IgD-negative memory B cell (primary cell): Measurements from ENCODE around the gene ANKRD13D. TPM values are rescaled to one million over a fixed set of nuclear protein-coding genes. Genes with fewer than 3 reads are reported as not detected.
"Not testable (repeated sequence)": the region's sequence is repeated elsewhere in the genome, so short reads cannot be mapped to it uniquely, and the experiment has no call there.

Source experiments
- H3K27ac Mint-ChIP-seq, 3 donors: one replicate each; pipeline ENCODE4 v1.8.0; 2020 to 2022; ENCODE audit warnings: mild to moderate bottlenecking in 3 of 3, mixed read lengths in 3 of 3, moderate library complexity in 1 of 3
- H3K27me3 Mint-ChIP-seq: one replicate; pipeline ENCODE4 v1.8.0; 2021; ENCODE audit warnings: mixed read lengths
- H3K36me3 Mint-ChIP-seq: one replicate; pipeline ENCODE4 v1.8.0; 2020; ENCODE audit warnings: mild to moderate bottlenecking, mixed read lengths
- H3K4me1 Mint-ChIP-seq, 3 donors: one replicate each; pipeline ENCODE4 v1.8.0; 2020 to 2022; ENCODE audit warnings: mixed read lengths in 3 of 3, mild to moderate bottlenecking in 1 of 3
- H3K4me3 Mint-ChIP-seq, 4 donors: one replicate each; pipeline ENCODE4 v1.8.0; 2020 to 2022; ENCODE audit warnings: mild to moderate bottlenecking in 4 of 4, mixed read lengths in 4 of 4, moderate library complexity in 3 of 4
- H3K9me3 Mint-ChIP-seq, 3 donors: one replicate each; pipeline ENCODE4 v1.8.0; 2020 to 2021; ENCODE audit warnings: mixed read lengths in 3 of 3, mild to moderate bottlenecking in 1 of 3
- polyA plus RNA-seq: library from polyadenylated mRNA; unstranded; fragments of 300-500 nt; fragmentation: Illumina TruSeq; gene quantifications from one replicate; pipeline ENCODE4 v1.2.3, GENCODE V29; 2021

Gene ANKRD13D
- polyA plus RNA-seq, 1 donor from 2014 or later = 17.3 TPM

DNA sequence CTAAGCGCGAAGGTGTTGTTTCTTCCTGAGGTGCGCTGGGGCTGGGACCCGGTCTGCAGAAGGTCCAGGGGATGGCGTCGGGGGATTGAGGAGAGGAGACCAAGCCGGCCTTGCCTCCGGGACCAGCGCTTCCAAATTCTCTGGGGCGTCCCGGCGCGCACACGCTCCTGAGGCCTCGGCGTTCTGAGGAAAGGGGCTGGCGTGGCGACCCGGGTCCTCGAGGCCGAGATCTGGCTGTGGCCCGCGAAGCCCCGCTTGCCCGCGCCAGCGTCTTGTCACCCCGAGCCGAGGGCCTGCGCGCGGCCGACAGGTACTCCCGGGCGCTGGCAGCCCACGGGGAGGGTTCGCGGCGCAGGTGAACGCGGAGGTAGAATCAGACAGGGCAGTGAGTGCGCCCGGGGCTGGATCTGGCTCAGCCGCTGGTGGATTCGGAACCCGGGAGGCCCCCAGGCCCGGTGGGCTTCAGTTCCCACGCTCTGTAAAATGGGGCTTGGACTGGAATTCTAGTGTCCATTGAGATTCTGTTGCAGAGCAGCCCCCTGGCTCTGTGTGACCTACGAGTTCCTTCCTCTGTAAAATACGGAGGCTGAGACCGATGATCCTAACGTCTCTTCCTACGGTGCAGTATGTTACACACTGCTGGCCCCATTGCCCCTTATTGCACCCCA is 28.9 kb downstream of the ANKRD13D start:
- Mint-ChIP-seq H3K36me3 (peaks cover 4% of the 10 kb centered on the region), H3K27me3 (peaks cover 5% of the 10 kb centered on the region), H3K4me3 (peak overlapping the region; percentile 95 to 98 (median 97)), H3K9me3 (no peaks in the 10 kb centered on the region), H3K27ac (peak overlapping the region; percentile 93 to 99 (median 96)), H3K4me1 (peaks cover 9 to 17% (median 11%) of the 10 kb centered on the region in 3 donors)

DNA sequence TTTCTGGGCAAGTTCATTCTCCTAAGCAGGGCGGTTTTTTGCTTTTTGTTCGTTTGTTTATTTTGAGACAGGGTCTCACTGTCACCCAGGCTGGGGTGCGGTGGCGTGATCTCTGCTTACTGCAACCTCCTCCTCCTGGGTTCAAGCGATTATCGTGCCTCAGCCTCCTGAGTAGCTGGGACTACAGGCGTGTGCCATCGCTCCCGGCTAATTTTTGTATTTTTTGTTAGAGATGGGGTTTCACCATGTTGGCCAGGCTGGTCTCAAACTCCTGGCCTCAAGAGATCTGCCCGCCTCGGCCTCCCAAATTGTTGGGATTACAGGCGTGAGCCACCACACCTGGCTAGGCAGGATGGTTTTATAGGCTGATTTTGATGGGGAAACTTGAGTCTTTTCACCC is 29.8 kb downstream of the ANKRD13D start:
- not testable (repeated sequence) for H3K36me3 Mint-ChIP-seq, H3K9me3 Mint-ChIP-seq, H3K27me3 Mint-ChIP-seq
- Mint-ChIP-seq H3K4me3 (peak overlapping the region; percentile 60 to 98 (median 96)), H3K4me1 (peaks cover 6 to 17% (median 10%) of the 10 kb centered on the region in 3 donors), H3K27ac (peak overlapping the region in 2 of 3 donors; percentile 93 to 96)

DNA sequence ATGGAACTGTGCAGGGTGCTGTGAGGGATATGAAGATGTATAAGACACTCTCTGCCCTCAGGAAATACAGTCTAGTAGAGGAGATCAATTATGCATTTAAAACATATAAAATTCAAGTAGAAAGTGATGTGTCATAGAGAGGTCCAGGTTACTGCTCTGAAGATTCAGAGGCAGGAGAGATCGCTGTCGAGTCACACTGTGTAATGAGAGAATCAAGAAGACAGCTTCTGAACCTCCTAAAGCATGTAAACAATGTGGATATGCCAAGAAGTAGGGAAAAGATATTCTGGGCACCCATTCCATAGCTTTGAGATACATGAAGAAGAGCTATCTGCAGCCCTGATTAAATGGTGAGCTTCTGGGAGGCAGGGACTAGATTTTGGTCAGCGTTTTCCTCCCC is 30.9 kb downstream of the ANKRD13D start:
- peaks cover 6% of the 10 kb centered on the region for H3K36me3 Mint-ChIP-seq
- peak overlapping the region in 1 of 4 donors; percentile 1 for H3K4me3 Mint-ChIP-seq
- H3K4me1 Mint-ChIP-seq = peaks cover 6 to 17% (median 10%) of the 10 kb centered on the region in 3 donors
- H3K9me3 Mint-ChIP-seq = no peaks in the 10 kb centered on the region
- peaks cover 5% of the 10 kb centered on the region for H3K27me3 Mint-ChIP-seq
- no peak overlapping the region for H3K27ac Mint-ChIP-seq

DNA sequence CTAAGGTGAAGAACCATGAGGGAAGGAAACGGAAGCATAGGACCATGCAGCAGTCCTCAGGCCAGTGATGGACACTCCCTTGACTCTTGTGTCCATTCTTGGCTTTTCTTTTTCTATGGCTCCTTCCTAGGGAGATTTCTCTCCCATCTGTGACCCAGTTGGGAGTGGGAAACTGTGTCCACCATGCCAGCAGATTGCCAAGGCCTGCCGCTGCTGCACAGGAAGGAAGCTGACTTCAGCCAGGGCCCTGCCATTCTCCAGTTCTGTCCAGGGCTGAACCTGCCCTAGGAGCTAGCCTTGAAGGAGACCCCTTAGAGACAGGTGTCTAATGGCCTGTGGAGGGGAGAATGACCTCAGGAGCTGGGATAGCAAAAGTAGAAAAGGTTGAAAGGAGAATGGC is 31.6 kb downstream of the ANKRD13D start:
- H3K27ac Mint-ChIP-seq = no peak overlapping the region
- H3K4me3 Mint-ChIP-seq = peak overlapping the region in 1 of 4 donors; percentile 28

DNA sequence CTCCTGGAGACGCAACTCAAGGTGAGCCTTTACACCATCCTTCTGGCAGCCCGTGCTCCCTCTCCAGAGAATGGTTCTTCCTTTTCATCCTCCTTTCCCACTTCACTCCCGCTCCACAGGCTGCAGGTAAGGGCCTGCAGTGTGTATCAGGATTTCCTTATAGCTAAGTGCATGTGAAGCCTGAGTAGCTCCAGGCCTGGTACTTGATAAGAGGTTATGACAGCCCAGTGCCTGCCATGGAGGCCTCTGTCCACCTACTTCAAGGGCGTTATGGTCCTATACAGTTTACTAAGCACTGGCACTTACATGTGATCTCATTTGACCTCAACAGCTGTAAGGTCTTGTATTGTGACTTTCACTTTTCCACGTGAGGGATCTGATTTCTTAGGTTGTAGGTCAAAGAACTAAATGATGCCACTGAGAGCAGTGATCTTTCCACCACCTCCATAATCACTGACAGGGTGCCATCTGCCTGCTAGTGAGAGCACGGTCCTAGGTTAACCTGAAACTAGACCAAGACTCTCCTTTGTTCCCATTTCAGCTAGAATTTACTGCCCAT is 32.3 kb downstream of the ANKRD13D start:
- peaks cover 6% of the 10 kb centered on the region for H3K36me3 Mint-ChIP-seq
- peaks cover 5% of the 10 kb centered on the region for H3K27me3 Mint-ChIP-seq
- peak overlapping the region in 1 of 4 donors; percentile 28 for H3K4me3 Mint-ChIP-seq
- no peaks in the 10 kb centered on the region for H3K9me3 Mint-ChIP-seq
- peaks cover 6 to 12% (median 10%) of the 10 kb centered on the region in 3 donors for H3K4me1 Mint-ChIP-seq
- H3K27ac Mint-ChIP-seq = peak overlapping the region in 1 of 3 donors; percentile 33

More for the DNA sequence above, 31.6 kb downstream of the ANKRD13D start:
- H3K4me1 Mint-ChIP-seq = peaks cover 6 to 12% (median 10%) of the 10 kb centered on the region in 3 donors
- peaks cover 5% of the 10 kb centered on the region for H3K27me3 Mint-ChIP-seq
- peaks cover 6% of the 10 kb centered on the region for H3K36me3 Mint-ChIP-seq
- H3K9me3 Mint-ChIP-seq = no peaks in the 10 kb centered on the region

DNA sequence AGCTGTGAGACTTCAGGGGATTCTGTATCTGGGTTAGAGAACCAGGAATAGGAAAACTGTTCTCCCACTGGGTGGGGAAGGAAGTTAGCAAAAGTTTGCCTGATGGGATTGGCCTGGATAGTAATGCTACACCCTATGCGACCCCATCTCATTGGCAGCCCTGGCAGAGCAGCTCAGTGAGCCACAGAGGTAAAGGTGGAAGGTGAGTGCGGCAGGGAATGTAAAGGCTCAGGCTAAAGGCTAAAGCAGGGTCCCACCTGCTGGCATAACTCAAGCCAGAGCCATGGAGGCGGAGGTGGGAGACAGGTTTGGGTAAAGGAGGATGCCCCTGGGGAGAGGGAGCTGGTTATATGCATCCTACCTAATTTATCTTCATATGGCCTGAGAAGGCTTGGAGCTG is 32.9 kb downstream of the ANKRD13D start:
- peak overlapping the region in 1 of 3 donors; percentile 33 for H3K27ac Mint-ChIP-seq
- peak overlapping the region in 1 of 4 donors; percentile 39 for H3K4me3 Mint-ChIP-seq
- no peaks in the 10 kb centered on the region for H3K9me3 Mint-ChIP-seq
- H3K36me3 Mint-ChIP-seq = peaks cover 6% of the 10 kb centered on the region
- peaks cover 6 to 12% (median 9%) of the 10 kb centered on the region in 3 donors for H3K4me1 Mint-ChIP-seq
- peaks cover 5% of the 10 kb centered on the region for H3K27me3 Mint-ChIP-seq

DNA sequence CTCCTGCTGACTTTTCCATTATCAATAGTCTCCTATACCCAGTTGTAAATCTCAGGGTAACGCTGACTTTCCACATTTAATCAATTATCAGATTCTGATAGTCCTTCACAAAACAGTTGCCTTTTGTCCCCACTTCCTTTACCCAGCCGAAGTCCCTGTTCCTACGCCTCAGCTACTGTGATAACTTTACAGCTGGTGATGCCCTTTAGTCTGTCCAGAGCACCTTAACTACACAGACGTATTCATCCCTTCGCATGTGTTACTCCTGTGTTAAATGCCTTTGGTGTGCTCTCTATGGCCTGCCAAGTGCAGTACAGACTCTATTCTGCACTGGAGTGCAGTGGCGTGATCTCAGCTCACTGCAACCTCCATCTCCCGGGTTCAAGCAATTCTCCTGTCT is 34.4 kb downstream of the ANKRD13D start:
- H3K9me3 Mint-ChIP-seq = no peaks in the 10 kb centered on the region
- peaks cover 3 to 4% (median 3%) of the 10 kb centered on the region in 3 donors for H3K4me1 Mint-ChIP-seq
- no peak overlapping the region for H3K4me3 Mint-ChIP-seq
- H3K27ac Mint-ChIP-seq = peak overlapping the region in 1 of 3 donors; percentile 43
- H3K36me3 Mint-ChIP-seq = peaks cover 6% of the 10 kb centered on the region
- H3K27me3 Mint-ChIP-seq = peaks cover 2% of the 10 kb centered on the region

DNA sequence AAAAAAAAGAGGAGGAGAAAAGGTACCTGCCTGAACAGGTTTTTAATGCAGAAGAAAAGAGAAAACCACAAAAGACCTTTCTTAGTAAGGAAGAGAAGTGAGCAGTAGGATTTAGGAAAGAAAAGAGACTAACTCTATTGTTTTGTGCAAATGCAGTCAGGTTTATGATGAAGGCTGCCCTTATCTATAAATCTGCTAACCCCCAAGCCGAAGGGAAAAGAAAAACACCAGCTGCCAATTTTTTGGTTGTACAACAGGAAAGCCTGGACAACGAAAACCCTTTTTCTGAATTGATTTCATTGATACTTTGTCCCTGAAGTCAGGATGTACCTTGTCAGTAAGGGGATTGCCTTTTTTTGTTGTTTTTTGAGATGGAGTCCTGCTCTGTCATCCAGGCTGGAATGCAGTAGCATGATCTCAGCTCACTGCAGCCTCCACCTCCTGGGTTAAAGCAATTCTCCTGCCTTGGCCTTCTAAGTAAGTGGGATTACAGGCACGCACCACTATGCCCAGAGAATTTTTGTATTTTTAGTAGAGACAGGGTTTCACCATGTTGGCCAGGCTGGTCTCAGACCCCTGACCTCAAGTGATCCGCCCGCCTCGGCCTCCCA is 43.1 kb downstream of the ANKRD13D start:
- H3K36me3 Mint-ChIP-seq = peaks cover 2% of the 10 kb centered on the region
- no peak overlapping the region for H3K27ac Mint-ChIP-seq
- H3K27me3 Mint-ChIP-seq = no peaks in the 10 kb centered on the region
- no peak overlapping the region for H3K4me3 Mint-ChIP-seq
- no peaks in the 10 kb centered on the region for H3K9me3 Mint-ChIP-seq
- H3K4me1 Mint-ChIP-seq = no peaks in the 10 kb centered on the region

DNA sequence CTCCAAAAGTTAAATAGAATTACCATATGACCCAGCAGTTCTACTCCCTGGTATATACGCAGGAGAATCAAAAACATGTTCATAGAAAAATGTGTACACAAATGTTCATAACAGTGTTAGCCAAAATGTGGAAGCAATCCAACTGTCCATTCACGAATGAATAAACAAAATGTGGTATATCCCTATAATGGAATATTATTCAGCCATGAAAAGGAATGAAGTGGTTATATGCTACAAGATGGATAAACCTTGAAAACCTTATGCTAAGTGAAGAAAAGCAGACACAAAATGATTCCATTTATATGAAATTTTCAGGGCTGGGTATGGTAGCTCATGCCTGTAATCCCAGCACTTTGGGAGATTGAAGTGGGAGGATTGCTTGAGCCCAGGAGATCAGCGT is 48.2 kb downstream of the ANKRD13D start:
- Mint-ChIP-seq H3K4me1 (peaks cover 0 to under 1% (median 0%) of the 10 kb centered on the region in 3 donors), H3K36me3 (peaks cover 2% of the 10 kb centered on the region), H3K9me3 (no peaks in the 10 kb centered on the region), H3K27me3 (no peaks in the 10 kb centered on the region), H3K4me3 (no peak overlapping the region), H3K27ac (no peak overlapping the region)

DNA sequence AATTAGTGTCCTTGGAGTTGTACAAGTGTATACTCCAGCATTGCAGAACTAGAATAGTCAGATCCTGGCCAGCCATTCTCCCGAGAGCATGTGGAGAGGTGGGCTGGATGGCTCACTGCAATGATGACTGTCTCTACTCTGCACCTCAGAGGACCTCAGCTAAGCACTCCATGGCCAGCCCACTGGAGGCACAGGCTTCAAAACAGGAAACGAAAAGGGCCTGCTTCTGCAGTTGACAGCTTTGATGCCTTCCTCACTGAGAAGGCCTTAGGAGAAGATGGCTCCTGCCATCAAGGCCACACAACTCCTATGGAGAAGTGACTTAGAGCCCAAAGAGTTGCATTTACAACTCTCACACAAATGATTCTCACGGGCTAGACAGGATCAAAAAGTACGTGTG is 55.2 kb downstream of the ANKRD13D start:
- H3K9me3 Mint-ChIP-seq = no peaks in the 10 kb centered on the region
- H3K27me3 Mint-ChIP-seq = no peaks in the 10 kb centered on the region
- H3K4me3 Mint-ChIP-seq = peak overlapping the region in 1 of 4 donors; percentile 19
- peak overlapping the region in 1 of 3 donors; percentile 65 for H3K27ac Mint-ChIP-seq
- no peaks in the 10 kb centered on the region for H3K36me3 Mint-ChIP-seq
- H3K4me1 Mint-ChIP-seq = peaks cover 21 to 42% (median 32%) of the 10 kb centered on the region in 3 donors

DNA sequence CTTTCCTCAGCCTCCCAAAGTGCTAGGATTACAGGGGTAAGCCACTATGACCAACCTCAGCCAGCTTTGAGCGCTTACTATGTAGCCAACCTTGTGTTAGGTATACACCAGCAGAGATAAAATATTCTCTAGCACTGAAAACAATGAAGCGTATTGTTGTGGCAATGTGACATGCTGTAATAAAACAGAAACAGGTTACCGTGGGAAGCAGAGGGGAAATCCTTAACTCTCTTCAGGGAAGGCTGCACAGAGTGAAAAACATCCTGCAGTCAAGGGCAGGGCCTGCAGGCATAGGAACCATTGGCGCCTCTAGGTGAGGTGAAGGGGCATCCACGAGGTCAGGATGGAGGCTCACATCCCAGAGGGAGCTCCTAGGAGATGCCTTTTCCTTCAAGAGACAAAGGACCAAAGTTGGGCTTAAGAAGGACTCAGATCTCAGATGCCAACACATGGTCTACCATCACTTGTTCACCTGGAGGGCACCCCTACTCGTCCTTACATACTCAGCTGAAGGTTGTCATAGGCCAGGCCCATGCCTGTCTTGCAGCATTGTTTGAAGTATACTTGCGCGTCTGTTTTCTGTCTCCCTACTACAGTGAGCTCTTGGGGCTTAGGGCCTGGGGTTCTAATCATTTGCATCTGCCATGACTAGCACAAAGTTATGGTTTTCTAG is 56.3 kb downstream of the ANKRD13D start:
- Mint-ChIP-seq H3K27ac (peak overlapping the region in 2 of 3 donors; percentile 43 to 72), H3K4me1 (peaks cover 31 to 52% (median 42%) of the 10 kb centered on the region in 3 donors), H3K4me3 (peak overlapping the region in 2 of 4 donors; percentile 48 to 78), H3K9me3 (no peaks in the 10 kb centered on the region), H3K27me3 (no peaks in the 10 kb centered on the region), H3K36me3 (no peaks in the 10 kb centered on the region)

DNA sequence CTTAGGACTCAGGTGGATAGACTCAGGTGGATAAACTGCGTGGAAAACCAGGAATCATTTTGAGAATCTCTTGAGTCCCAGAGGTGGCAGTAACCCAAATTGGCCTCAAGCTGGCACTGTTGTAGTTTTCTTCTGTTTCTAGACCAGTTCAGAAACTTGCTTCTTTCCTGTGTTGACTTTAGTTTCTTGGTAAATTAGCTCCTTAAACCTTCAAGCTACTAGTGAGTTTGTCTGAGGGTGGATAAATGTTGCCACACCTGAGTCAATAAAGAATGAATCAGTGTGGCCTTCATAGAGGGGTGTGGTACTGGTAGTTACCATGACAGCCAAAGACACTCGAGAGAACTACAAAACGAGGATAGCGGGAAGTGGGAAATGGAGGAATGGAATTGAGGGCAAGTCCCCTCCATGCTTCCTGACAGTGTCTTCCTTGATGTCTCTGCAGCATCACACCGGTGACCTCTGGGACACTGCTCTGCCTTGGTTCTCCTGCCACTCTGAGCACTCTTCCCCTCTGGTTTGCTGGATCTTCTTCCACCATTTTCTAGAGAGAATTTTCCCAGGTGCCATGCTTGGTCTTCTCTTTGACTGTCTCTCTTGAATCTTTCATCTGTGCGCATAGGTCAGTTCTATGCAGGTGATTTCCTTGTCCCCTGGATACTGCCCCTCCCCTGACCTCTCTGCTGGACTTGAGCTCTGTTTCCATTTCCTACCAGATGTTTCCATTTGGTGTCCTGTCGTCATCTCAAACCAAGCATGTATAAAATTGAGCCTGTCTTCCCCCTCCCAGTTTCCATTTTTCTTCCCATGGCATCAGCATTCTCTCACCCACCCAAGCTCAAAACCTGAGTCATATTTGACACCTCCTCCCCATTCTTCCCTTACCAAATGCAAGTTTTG is 57.1 kb downstream of the ANKRD13D start:
- Mint-ChIP-seq H3K9me3 (no peaks in the 10 kb centered on the region), H3K27ac (peak overlapping the region; percentile 4 to 76 (median 10)), H3K4me1 (peaks cover 34 to 55% (median 45%) of the 10 kb centered on the region in 3 donors), H3K27me3 (no peaks in the 10 kb centered on the region), H3K4me3 (peak overlapping the region in 3 of 4 donors; percentile 6 to 78 (median 48)), H3K36me3 (no peaks in the 10 kb centered on the region)

DNA sequence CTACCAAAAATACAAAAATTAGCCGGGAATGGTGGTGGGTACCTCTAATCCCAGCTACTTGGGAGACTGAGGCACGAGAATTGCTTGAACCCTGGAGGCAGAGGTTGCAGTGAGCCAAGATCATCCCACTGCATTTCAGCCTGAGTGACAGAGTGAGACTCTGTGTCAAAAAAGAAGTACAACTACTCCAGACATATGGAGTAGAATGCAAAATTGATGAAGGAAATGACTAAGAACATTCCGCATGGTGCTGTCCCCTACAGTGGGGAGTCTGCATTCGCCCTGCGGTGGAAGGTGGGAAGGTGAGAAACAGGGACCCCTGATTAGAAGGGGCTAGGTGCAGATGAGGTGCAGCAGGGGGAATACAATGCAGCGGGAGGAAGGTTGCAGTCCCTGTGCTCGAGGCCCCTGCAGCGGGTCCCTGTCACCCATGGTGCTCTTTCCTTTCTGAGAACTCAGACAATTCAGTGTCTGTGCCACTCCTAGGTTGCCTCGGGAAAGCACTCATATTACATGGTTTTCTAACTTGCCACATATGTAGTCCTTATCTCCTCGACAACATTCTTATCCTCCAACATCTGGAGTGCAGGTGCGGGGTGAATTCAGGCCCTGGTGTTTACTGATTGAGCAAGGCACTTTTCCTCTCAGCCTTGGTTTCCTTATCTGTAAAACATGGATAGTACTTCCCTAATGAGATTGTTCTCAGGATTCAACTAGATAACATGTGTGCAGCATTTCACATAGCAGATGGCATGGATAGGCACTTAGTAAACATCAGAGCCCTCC is 59.1 kb downstream of the ANKRD13D start:
- no peaks in the 10 kb centered on the region for H3K36me3 Mint-ChIP-seq
- peak overlapping the region; percentile 47 to 63 (median 51) for H3K27ac Mint-ChIP-seq
- H3K27me3 Mint-ChIP-seq = no peaks in the 10 kb centered on the region
- H3K9me3 Mint-ChIP-seq = no peaks in the 10 kb centered on the region
- H3K4me1 Mint-ChIP-seq = peaks cover 32 to 55% (median 49%) of the 10 kb centered on the region in 3 donors
- peak overlapping the region in 2 of 4 donors; percentile 6 to 60 for H3K4me3 Mint-ChIP-seq
